HG03342 (cell line): Measurements from ENCODE around the gene GRIA1.

Experiments used
- ATAC-seq: cut with Tn5 transposase; IDR thresholded peaks from one replicate; pipeline ENCODE4 v1.9.1; 2021; ENCODE audit warnings: mild to moderate bottlenecking, moderate library complexity; ENCODE audit not compliant: unreplicated experiment

Gene GRIA1

DNA sequence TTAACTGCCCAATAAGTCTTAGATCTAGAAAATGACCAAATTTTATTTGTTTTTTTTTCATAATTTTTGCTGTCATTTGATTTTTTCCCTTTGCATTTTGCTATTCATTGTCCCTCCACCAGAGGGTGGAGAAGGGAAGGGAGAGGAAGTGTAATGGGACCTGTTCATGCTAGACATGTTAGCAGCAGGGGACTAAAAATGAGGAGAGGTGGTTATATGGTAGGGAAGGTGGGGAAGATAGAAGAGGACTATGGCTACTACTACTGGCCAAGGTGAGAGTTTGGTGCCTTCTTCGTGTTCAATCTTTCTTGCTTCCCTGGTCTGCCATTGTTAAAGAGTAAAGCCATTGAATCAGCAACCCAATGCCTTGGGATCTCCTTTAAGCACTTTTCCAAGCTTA lies 6.4 kb downstream of the GRIA1 start:
- peak; percentile 74 for ATAC-seq

DNA sequence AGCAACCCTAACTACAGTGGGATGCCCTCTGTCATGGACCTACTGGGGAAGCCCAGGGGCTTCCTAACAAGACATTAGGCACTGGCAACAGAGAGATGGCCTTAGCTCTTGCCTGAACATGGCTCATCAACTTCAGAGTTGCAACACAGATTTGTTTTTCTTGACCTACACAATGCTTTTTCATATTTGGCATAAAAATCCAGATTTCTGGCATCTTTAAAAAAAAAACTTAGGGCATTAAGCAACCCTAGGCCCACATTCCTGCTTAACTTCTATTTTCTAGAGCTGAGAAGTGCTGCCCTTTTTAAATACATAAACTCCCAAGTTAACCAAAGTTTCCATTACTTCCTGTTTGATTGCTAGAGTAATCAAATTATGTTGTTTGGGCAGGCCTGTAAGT lies 8.0 kb downstream of the GRIA1 start:
- no peak for ATAC-seq

DNA sequence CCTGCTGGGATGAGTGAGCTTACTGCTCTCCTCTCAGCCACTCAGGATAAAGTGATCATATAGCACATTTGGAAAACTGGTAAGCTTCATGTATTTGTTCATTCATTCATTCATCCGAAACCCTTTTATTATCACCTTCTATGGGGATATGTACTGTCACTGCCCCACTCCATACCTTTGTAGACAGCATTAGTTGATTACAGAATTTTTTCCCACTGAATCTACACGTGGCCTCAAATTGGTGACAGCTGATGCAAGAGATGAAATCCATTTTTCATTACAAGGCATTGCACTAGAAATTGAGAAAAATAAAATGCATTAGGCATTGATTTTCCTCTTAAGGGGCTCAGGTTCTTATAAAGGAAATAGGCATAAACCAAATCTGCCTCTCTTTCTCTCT lies 9.7 kb downstream of the GRIA1 start:
- no peak for ATAC-seq

DNA sequence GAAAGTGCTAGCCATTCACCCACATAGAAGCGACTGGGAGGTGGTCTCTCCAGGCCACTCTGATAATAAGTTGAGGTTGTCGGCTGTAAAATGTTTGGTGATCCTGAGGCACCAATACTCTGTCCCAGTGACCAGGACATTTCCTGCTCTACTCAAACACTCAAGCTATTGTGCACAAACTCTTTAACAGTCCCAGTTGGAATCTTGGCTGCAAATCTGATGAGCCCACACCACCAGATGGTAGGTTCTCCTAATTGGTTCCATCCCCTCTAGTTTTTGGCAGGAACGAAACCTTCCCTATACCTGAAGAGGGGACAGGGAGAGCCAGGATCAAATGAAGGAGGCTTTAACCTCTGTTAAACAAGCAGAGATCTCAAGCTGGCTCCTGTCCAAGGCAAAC lies 14.3 kb downstream of the GRIA1 start:
- ATAC-seq = no peak

DNA sequence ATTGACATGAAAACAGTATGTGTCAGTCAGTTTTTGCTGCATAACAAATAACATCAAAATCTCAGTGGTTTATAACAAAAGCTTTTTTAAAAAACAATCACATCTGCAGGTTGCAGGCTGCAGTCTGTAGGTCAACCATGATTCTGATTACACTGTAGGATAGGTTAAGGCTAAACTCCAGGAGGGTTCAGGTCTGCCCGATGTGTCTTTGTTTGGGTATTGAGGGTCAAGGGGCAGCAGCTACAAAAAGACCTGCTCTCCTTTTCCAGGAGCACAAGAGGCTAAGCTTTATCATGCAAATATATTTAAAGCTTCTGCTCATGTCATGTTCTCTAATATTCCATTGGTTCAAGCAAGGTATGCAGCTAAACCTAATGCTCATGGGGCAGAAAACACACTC lies 18.2 kb downstream of the GRIA1 start:
- ATAC-seq = no peak

DNA sequence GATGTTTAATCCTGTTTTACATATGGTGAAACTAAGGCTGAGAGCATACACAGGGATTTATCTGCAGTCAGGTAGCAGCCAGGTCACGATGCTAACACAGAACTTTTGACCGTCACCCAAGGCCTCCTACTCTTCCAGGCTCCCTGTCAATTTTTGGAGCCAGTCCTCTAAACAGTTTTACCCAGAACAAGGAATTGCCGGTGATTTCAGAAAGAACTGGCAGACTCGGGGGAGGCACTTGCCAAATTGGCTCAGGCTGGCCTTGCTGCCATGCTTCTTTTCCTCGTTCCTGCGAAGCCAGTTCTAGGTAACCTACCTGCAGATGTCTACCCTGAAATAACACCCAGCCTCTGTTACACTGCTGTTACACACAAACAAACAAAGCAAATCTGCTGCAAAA lies 21.2 kb downstream of the GRIA1 start:
- ATAC-seq = no peak

DNA sequence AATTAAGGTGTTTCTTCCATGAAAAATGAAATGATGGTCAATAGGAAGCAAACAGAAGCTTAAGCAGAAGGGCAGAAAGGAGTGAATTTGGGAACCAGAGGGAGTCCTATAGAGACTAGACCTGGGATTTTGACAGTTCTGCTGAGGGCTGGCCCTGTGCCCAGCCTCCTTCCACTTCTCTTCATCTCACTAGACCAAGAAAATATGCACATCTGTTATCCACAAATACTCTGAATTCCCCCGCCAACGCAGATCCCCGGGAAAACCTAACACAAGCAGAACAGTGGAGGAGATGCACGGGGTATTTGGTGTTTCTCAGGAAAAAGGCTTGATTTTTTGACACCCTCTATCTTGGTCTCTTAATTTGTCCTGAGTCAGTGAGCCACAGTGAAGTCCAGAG lies 22.7 kb downstream of the GRIA1 start:
- ATAC-seq = no peak

DNA sequence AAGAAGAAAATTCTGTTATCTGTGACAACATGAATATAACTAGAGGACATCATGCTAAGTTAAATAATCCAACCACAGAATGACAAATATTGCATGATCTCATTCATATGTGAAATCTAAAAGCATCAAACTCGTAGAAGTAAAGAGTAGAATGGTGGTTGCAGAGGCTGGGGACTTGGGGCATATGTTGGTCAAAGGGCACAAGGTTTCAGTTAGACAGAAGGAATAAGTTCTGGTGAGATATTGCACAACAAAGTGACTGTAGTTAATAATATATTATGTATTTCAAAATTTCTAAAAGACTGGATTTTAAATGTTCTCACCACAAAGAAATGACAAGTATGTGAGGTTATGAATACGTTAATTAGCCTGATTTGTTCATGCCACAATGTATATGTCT lies 24.8 kb downstream of the GRIA1 start:
- no peak for ATAC-seq

DNA sequence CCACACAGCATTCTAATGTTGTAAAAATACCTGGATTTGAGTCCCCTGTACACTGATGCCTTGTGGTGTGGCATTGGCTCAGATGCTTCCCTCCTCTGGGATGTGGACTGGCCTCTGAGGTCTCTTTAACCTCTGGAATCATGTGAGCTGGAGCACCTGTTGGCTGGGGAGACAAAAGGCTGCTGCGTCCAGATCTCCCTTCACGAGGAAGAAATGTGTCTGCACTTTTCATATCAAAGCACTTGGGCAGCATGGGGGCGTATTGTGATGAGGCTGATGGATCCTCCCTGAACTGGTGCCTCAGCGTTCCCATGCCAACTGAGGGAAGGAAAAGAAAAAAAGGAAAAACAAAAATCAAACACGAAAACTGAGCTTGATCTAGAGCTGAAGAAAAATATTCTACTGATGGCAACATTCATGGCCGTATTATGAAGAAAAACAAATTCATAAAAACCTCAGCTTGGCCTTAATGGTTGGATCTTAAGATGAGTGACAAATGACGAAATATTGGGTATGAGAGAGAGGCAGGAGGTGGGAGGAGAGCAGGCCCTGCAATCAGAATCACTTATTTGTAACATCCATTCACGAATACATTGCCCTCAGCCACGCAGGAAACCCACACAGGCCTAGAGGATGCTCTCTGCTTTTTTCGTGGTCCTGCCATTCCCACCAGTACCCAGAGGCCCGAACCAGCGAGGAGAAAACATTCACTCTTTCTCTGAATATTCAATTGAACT lies 26.2 kb downstream of the GRIA1 start:
- no peak for ATAC-seq

DNA sequence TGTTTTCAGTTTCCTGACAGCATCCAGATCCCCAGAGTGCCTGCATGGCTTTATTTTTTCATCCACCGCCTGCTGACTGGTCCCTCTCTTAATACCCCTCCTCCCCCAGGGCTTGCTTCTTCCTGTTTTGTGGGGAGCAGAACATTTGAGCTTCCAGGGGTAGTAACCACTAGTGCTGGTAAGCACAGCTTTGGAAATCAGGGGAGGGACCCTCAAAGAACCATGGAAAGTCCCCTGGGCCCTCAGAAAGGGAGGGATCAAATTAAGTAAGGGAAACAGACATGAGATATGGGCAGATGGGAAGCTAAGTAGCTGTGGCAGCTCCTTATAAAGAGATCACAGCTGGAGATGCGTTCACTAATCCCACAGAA lies 26.8 kb downstream of the GRIA1 start:
- no peak for ATAC-seq

DNA sequence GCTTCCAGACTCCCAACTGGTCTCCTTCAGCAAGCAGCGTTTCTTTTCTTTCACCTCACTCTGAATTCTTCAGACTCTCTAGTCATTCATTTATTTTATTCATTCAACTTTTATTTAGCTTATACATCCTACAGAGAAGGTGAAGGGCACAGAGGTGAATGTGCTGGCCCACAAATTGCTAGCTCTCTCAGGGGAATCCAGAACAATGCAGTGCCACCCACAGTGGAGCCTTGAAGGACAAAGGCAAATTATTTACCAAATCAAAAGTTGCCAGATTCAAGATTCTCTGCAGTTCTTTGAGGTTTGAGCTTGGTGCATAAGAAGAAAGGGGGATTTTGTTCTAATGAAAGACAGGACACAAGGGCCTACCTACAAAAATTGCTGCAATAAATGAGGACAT lies 29.7 kb downstream of the GRIA1 start:
- no peak for ATAC-seq

DNA sequence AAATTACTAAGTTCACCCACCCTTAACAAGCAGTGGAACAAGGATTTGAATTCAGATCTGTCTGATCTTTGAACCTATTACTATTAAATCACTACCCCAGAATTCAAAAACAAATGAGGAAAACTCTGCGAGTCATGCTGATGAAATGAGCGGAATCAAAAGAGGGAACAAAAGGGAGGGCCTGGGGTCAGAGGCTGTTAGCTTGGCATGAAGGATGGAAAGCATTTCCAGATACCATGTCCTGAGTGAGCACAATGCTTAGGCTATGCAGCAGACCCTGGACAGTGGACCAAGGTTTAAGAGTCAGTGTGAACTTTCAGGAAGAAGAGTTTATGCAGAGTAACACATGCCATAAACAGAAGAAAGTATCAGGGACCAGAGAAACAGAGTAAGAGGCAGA lies 30.5 kb downstream of the GRIA1 start:
- ATAC-seq = no peak

DNA sequence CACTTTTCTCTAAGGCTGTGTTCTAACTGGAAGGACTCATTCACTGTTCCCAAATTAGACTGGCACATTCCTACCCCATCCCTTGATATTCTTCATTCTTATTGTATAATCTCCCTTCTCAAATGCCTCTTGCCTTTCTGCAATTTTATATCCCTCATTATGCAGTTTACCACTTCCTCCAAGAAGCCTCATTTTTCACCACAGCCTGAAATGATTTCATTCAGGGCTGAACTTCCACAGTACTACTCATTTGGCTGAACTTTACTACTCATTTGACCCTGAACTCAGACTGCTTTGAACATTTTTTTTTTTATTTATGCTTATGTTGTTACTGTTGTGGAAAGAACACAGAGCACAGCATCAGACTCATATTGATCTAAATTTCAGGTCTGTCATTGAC lies 32.7 kb downstream of the GRIA1 start:
- no peak for ATAC-seq

DNA sequence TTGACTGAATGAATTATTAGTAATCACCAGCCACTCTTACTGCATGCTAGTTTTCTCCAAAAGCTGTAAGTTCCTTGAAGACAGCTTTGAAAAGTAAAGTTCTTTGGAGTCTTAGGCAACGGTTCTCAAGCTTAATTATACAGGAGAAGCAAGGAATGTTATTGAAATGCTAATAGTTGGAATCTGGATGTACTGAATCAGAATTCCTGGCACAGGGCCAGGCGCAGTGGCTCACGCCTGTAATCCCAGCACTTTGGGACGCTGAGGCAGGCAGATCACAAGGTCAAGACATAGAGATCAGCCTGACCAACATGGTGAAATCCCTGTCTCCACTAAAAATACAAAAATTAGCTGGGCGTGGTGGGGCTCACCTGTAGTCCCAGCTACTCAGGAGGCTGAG lies 33.4 kb downstream of the GRIA1 start:
- ATAC-seq = no peak

DNA sequence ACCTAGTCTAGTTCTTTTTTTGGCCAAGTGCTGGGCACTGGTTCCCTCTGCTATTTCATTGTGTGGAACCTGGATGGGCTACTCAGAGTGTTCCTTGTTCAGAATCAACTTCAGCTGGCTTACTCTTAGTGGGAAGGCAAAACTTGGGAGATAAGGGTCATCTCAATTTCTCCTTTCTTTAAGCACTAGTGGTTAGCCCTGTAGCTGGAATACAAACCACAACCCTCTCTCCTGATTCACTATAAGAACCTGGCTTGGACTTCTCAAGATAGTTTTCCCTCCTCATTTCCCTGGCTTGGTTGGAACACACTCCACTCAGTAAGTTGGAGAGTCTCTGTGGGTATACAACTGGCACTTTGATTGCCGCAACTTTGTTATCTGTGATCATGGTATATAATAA lies 35.1 kb downstream of the GRIA1 start:
- ATAC-seq = no peak

DNA sequence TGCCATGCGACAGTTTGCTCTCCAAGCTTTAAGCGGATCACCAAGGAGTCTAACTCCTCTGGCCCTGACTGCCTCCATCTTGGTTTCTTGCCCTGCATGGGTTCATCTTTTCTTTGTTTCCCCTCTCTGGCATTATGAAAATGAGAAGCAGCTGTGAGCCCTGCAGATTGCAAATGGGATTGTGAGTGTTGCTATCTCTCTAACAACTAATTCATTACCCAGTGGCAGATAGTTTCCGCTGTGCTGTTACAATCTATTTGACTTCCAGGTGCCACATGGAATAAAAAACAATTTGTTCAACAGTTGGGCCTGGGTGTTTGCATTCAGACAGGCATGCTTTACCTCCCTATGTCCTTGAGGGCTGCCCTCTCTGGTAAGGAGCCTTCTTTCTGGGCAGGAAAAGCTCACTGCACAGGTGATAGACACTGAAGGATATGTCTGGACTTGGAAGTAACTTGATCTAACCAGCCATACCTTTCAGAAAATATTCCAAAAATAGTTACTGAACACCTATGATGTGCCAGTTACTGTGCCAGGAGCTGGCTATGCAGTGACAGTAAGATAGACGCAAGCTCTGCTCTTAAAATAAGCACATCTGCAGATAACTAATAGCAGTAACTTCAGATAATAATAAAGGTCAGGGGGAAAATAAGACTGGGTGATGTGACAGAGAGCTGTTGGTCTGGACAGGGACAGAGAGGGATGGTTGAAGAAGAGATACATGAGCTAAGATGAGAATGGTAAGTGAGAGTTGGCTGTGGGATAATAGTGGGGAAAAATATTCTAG lies 40.1 kb downstream of the GRIA1 start:
- no peak for ATAC-seq

DNA sequence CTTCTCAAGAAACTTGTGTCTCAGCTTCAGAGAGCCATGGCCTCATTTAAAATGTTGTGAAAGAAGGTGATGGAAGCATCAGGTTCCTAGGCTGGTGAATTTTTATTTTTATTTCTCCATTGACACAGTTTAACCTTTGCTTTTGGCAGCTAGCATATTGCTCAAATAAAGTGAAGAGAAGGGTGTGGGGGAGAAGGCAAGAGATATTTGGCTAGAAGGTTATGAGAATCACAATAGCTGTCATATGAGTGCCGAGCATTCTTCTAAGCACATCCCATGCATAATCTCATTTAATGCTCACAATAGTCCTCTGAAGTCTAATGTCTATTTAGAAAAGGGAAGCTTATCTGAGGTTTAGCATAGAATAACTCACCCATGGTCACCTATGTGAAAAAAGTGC lies 43.1 kb downstream of the GRIA1 start:
- ATAC-seq = no peak

DNA sequence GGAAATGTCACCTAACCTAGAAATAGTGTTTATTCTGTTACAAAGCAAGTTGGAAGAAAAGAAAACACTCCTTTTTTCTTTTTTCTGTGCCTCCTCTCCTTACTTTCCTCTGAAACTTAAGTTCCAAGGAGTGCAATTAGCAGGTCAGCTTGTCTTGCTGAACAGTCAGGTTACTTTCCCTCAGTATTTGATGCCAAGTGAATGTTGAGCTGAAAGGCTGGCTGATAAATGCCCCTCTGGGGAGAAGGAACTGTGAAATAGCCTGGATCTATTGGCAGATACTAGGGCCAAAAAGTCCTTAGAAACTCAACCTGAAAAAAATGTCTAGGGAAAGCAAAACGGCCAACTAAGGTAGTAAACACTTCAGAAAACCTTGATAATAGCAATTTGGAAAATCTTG lies 43.6 kb downstream of the GRIA1 start:
- no peak for ATAC-seq

DNA sequence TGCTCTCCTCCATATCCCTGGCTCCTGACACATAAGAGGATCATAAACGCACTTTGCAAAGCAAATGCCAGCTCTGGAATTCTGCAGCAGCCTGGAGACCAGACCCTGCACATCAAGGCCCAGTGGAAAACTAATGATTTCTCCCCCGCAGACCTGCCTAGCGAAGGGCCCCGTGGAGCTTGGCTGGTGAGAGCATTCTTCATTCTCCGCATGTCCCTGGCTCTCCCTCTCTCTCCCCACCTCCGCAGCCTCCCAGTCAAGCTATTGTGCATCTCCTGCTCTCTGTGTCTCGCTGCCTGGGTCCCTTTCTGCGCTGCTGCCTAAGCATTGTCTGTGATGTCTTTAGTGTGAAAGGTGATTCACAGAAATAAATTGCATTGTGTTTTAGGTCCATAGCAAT lies 46.7 kb downstream of the GRIA1 start:
- ATAC-seq = no peak

DNA sequence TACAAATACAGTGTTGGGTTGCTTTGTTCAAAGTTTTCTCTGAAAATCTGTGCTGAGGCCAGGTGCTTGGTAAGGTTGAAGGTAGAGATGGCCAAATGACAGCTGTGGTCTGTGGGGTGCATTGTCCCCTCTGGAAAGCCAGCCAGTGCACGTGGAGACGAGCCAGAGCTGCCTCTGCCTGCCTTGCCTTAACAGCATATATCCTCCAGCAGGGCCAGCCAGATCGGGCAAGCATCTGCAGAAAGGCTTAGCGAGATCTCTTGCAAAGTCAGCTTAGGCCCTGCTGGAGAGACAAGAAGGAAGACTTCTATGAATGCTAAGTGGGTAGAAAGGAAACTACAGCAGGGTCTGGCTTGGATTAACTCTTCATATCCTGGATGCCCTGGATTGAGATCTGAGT lies 49.5 kb downstream of the GRIA1 start:
- ATAC-seq = no peak

DNA sequence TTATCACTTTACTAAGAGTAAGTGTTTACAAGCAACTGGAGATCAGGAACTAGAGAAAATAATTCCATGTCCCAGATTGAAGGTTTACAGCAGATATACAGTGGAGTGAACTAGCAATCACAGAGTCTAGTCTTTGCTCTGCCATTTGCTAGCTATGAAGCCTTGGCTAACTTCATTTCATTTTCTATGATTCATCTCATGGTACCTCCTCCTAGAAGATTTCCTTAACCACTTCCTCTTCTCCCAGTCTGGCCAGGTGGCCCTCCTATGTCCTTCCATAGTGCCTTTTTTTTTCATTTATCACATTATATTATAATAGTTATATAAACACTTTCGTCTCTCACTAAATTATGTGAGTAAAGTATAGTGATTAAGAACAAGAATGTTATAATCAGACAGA lies 52.1 kb downstream of the GRIA1 start:
- ATAC-seq = no peak

DNA sequence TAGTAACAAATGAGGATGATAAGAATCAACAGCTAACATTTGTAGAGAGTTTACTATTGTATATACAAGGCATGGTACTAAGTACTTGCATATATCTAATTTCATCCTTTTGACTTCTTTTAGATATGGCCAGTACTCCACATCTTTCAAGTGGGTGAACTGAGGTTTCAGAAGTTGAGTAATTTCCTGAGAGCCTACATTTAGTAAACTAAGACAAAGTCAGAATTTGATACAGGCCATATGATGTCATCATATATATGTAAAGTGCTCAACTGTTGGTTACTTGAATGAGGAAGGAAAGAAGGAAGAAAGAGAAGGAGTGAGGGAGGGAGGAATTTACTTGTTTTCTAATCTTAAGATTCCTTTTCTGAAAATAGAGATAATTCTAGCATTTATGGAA lies 52.8 kb downstream of the GRIA1 start:
- no peak for ATAC-seq

DNA sequence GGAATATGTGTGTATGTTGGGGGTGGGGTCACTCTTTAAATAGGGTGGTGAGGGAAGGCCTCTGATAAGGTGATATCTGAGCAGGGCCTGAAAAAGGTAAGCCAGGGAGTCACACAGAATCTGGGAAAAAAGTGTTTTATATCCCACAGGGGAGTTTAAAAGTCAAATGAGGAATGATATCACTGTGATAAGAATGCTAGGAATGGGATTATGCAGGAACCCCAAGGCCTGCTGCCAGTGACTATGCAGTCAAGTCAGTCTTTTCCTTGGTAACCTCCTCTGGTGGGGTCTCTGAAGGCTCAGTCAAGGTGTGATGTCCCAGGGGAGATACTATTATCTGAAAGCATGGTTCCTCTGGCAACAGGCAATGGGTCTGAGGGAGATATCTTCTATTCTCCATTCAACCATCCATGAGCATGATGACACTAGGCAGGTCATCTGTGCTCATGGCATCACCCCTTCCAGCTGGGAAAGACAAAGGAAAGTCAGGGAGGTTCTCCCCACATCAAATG lies 53.5 kb downstream of the GRIA1 start:
- ATAC-seq = no peak
